Sigmoid colon (tissue), 7 donors: ENCODE results near the gene GTPBP2. TPM values are rescaled to one million over a fixed set of nuclear protein-coding genes. Genes with fewer than 3 reads are reported as not detected.
A peak's percentile ranks its signal among the peaks of the same experiment; 100 is the strongest.

Experiments
- DNase-seq: peaks from one replicate; pipeline ENCODE4 v3.0.0-alpha.2; 2019
- H3K27ac ChIP-seq, 4 donors: fragments of 200-600 bp; sonication (generic); one replicate each; pipeline ENCODE4 v1.5.1; 2016 to 2019; ENCODE audit warnings: mild to moderate bottlenecking in 1 of 4
- H3K27me3 ChIP-seq, 3 donors: fragments of 200-600 bp; sonication (generic); one replicate each; pipeline ENCODE4 v1.5.1; 2019; ENCODE audit warnings: mild to moderate bottlenecking in 1 of 3
- H3K36me3 ChIP-seq, 4 donors: fragments of 200-600 bp; sonication (generic); one replicate each; pipeline ENCODE4 v1.5.1; 2016 to 2019
- H3K4me1 ChIP-seq, 4 donors: fragments of 200-600 bp; sonication (generic); one replicate each; pipeline ENCODE4 v1.5.1; 2017 to 2019
- H3K4me3 ChIP-seq, 4 donors: fragments of 200-600 bp; sonication (generic); one replicate each; pipeline ENCODE4 v1.5.1; 2017 to 2019; ENCODE audit warnings: mild to moderate bottlenecking in 2 of 4, moderate library complexity in 1 of 4
- H3K9me3 ChIP-seq, 4 donors: fragments of 200-600 bp in 3 of 4; sonication (generic) in 3 of 4; one replicate each; pipeline versions ENCODE4 v1.5.1 to v1.6.1; 2013 to 2019
- CTCF ChIP-seq, 4 experiments: fragments of 450-650 bp in 3 of 4; fragments of 200-600 bp in 1 of 4; IDR thresholded peaks; one replicate each; pipeline ENCODE4 v1.5.1; 2016 to 2019; ENCODE audit warnings: antibody characterized with exemption in 4 of 4, mild to moderate bottlenecking in 3 of 4, moderate library complexity in 2 of 4
- EP300 ChIP-seq, 4 donors: sonication (generic); formaldehyde crosslinking; IDR thresholded peaks; one replicate each; pipeline ENCODE4 v1.6.1; 2017; ENCODE audit warnings: antibody characterized with exemption in 4 of 4
- POLR2A ChIP-seq, 2 donors: fragments of 450-650 bp; IDR thresholded peaks; one replicate each; pipeline ENCODE4 v1.6.1; 2016; ENCODE audit warnings: antibody characterized with exemption in 2 of 2, mild to moderate bottlenecking in 2 of 2, moderate library complexity in 2 of 2
- POLR2AphosphoS5 ChIP-seq, 4 donors: sonication (generic); formaldehyde crosslinking; IDR thresholded peaks; one replicate each; pipeline ENCODE4 v1.6.1; 2017; ENCODE audit warnings: antibody characterized with exemption in 4 of 4
- WGBS, 2 donors: extraction: QIAGEN DNeasy Blood & Tissue Kit; methylation state at CpG; one replicate each; pipeline ENCODE4 v1.1.7; 2013; 5-methylcytosine and 5-hydroxymethylcytosine counted together
- intact Hi-C: fragments of 100-400 bp; cut with DNase I; formaldehyde crosslinking; loops from one replicate; pipeline ENCODE4 v1.15.1; 2023
- polyA plus RNA-seq, 3 donors: library from polyadenylated mRNA; stranded (reverse); fragments of 200-250 nt; gene quantifications; one replicate each; pipeline ENCODE4 v1.2.3, GENCODE V29; 2013
- total RNA-seq, 4 donors: library from RNA; depleted of rRNA; stranded (reverse); fragments of >200 nt; gene quantifications; one replicate each; pipeline ENCODE4 v1.1.0, GENCODE V29; 2016
- donor health status: healthy with polysubstance abuse.
- donor health status: Bipolar disorder and iron deficiency.
- donor health status: healthy.

The GTPBP2 gene
- total and polyA plus RNA-seq, 7 donors = 26.8 to 71.0 (median 36.6) TPM

- Histone ChIP-seq H3K27ac (peak overlapping the region; percentile 96 to 100 (median 98)), H3K4me1 (peaks cover 0 to 26% (median 23%) of the 10 kb centered on the region in 4 donors), H3K27me3 (no peaks in the 10 kb centered on the region), H3K9me3 (no peaks in the 10 kb centered on the region), H3K36me3 (peaks cover 9 to 27% (median 19%) of the 10 kb centered on the region in 4 donors), H3K4me3 (peak overlapping the region; percentile 82 to 99 (median 93))
- 1 to 6% methylated on average over 25 of the region's 25 CpGs for WGBS, 2 donors
- peak; percentile 83 for DNase-seq
- intact Hi-C loops = loop anchor here (2.0 to 5.0 kb wide), 2 partner anchors 74 to 112 kb away; partner anchors contain the start of genes POLR1C and YIPF3
- TF ChIP-seq POLR2AphosphoS5 (IDR thresholded peaks at IDR 0.05) (peak in 1 of 4 donors; percentile 3), EP300 (IDR thresholded peaks at IDR 0.05) (no peak), CTCF (IDR thresholded peaks at IDR 0.05) (no peak), POLR2A (IDR thresholded peaks at IDR 0.05) (no peak)
These were observed 516 bp downstream of the GTPBP2 start for GRCh38 chr6:43628393-43629103.

- intact Hi-C loops = loop anchor here (5.0 kb wide), 1 partner anchor 75 kb away; no protein-coding TSS in a partner anchor
- peak; percentile 93 for DNase-seq
- Histone ChIP-seq H3K27ac (peak overlapping the region; percentile 96 to 100 (median 98)), H3K36me3 (peaks cover 9 to 41% (median 19%) of the 10 kb centered on the region in 4 donors), H3K4me3 (no peak overlapping the region), H3K4me1 (peaks cover 0 to 26% (median 23%) of the 10 kb centered on the region in 4 donors), H3K9me3 (no peaks in the 10 kb centered on the region), H3K27me3 (no peaks in the 10 kb centered on the region)
- 63 to 72% methylated on average over 5 of the region's 5 CpGs for WGBS, 2 donors
- TF ChIP-seq EP300 (IDR thresholded peaks at IDR 0.05) = no peak
- TF ChIP-seq POLR2AphosphoS5 (IDR thresholded peaks at IDR 0.05) = peak in 2 of 4 donors; percentile 18 to 40
These were observed 1.8 kb downstream of the GTPBP2 start for GRCh38 chr6:43627008-43627825.

- H3K27me3 ChIP-seq = no peaks in the 10 kb centered on the region
- H3K36me3 ChIP-seq = peaks cover 20 to 58% (median 32%) of the 10 kb centered on the region in 4 donors
- no peak overlapping the region for H3K4me3 ChIP-seq
- H3K9me3 ChIP-seq = no peaks in the 10 kb centered on the region
- no peak for TF ChIP-seq POLR2A (IDR thresholded peaks at IDR 0.05)
- TF ChIP-seq EP300 (IDR thresholded peaks at IDR 0.05) = no peak
- TF ChIP-seq CTCF (IDR thresholded peaks at IDR 0.05) = no peak
- TF ChIP-seq POLR2AphosphoS5 (IDR thresholded peaks at IDR 0.05) = no peak
- intact Hi-C loops = loop anchor here (5.0 kb wide), 1 partner anchor 77 kb away; no protein-coding TSS in a partner anchor
- WGBS, 2 donors = 94 to 96% methylated on average over 16 of the region's 16 CpGs
- DNase-seq = no peak
- H3K27ac ChIP-seq = no peak overlapping the region
- H3K4me1 ChIP-seq = peaks cover 0 to 26% (median 22%) of the 10 kb centered on the region in 4 donors
These were observed 3.6 kb downstream of the GTPBP2 start for GRCh38 chr6:43625393-43625992.

- no peaks in the 10 kb centered on the region for H3K27me3 ChIP-seq
- TF ChIP-seq CTCF (IDR thresholded peaks at IDR 0.05) (no peak), POLR2A (IDR thresholded peaks at IDR 0.05) (no peak), POLR2AphosphoS5 (IDR thresholded peaks at IDR 0.05) (no peak), EP300 (IDR thresholded peaks at IDR 0.05) (no peak)
- no peak overlapping the region for H3K4me3 ChIP-seq
- 92 to 96% methylated on average over 7 of the region's 7 CpGs for WGBS, 2 donors
- H3K9me3 ChIP-seq = no peaks in the 10 kb centered on the region
- DNase-seq = no peak
- intact Hi-C loops = loop anchor here (5.0 kb wide), 1 partner anchor 77 kb away; no protein-coding TSS in a partner anchor
- H3K27ac ChIP-seq = no peak overlapping the region
- H3K36me3 ChIP-seq = peaks cover 23 to 65% (median 35%) of the 10 kb centered on the region in 4 donors
- H3K4me1 ChIP-seq = peaks cover 0 to 24% (median 18%) of the 10 kb centered on the region in 4 donors
These were observed 4.2 kb downstream of the GTPBP2 start for GRCh38 chr6:43624786-43625288.
